HCT116 (cell line): ENCODE measurements around the gene INIP.

Experiments used
- EZH2 ChIP-seq: fragments of 200-600 bp; sonication (generic); IDR thresholded peaks from 2 replicates; pipeline ENCODE4 v1.6.1; 2017; ENCODE audit warnings: antibody characterized with exemption, mixed run types
- TF ChIP-seq, protein P1 (sequence below), 3 experiments: fragments of 200-600 bp in 1 of 3; sonication (generic) in 1 of 3; IDR thresholded peaks in 2 of 3; conservative IDR thresholded peaks in 1 of 3; 2 replicates each; pipeline ENCODE4 v1.5.1; 2012 to 2017; ENCODE audit warnings: low read depth in 2 of 3, low read length in 2 of 3, antibody characterized with exemption in 1 of 3, borderline replicate concordance in 1 of 3, control low read depth in 1 of 3, mild to moderate bottlenecking in 1 of 3, mixed read lengths in 1 of 3, mixed run types in 1 of 3, moderate library complexity in 1 of 3; ENCODE audit not compliant: insufficient read depth in 1 of 3

DNA sequence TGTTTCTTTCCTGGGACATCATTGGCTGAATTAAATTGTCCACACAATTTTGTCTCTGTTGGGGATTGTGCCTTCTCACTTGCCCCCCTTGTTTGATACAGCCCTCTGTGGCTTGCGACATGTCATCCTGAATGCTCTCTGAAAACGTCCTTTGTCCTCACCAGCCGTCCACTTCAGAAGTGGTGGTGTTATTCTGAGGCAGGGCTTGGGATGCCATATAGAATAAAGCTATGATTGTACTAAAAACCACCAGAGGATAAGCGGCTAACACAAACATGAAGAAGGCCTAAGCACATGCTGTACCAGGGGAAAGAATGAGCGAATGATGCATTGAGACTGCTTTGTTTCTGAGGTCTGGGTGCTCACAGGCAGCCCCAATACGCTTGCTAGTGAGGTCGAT is 29.2 kb upstream of the INIP start:
- TF ChIP-seq, protein P1, sequence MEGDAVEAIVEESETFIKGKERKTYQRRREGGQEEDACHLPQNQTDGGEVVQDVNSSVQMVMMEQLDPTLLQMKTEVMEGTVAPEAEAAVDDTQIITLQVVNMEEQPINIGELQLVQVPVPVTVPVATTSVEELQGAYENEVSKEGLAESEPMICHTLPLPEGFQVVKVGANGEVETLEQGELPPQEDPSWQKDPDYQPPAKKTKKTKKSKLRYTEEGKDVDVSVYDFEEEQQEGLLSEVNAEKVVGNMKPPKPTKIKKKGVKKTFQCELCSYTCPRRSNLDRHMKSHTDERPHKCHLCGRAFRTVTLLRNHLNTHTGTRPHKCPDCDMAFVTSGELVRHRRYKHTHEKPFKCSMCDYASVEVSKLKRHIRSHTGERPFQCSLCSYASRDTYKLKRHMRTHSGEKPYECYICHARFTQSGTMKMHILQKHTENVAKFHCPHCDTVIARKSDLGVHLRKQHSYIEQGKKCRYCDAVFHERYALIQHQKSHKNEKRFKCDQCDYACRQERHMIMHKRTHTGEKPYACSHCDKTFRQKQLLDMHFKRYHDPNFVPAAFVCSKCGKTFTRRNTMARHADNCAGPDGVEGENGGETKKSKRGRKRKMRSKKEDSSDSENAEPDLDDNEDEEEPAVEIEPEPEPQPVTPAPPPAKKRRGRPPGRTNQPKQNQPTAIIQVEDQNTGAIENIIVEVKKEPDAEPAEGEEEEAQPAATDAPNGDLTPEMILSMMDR (IDR thresholded peaks at IDR 0.05 in 2 of 3, conservative IDR thresholded peaks at IDR 0.05 in 1 of 3; ENCODE audit: borderline replicate concordance in 1 of 3, insufficient read depth in 1 of 3, low read depth in 2 of 3, low read length in 2 of 3): no peak
- TF ChIP-seq EZH2: no peak
